WTC11 (cell line): ENCODE measurements around the gene RNF126.
"Not testable (repeated sequence)": the region's sequence is repeated elsewhere in the genome, so short reads cannot be mapped to it uniquely, and the experiment has no call there.

ENCODE experiments used
- AFF4 ChIP-seq: sonication (generic); formaldehyde crosslinking; IDR thresholded peaks from 2 replicates; pipeline ENCODE4 v1.8.1; 2023; ENCODE audit warnings: mild to moderate bottlenecking, missing genetic modification reagents, borderline replicate concordance
- ATF1 ChIP-seq: sonication (generic); formaldehyde crosslinking; IDR thresholded peaks from 2 replicates; pipeline ENCODE4 v1.8.1; 2023; ENCODE audit warnings: mild to moderate bottlenecking, moderate library complexity, missing genetic modification reagents
- CTCF ChIP-seq: fragments of 200-600 bp; IDR thresholded peaks from 2 replicates; pipeline ENCODE4 v1.8.0; 2022; ENCODE audit warnings: antibody characterized with exemption
- TEAD4 ChIP-seq: sonication (generic); formaldehyde crosslinking; IDR thresholded peaks from 2 replicates; pipeline ENCODE4 v1.8.0; 2022; ENCODE audit warnings: mild to moderate bottlenecking, missing genetic modification reagents
- ZNF423 ChIP-seq: fragments of 250-450 bp; sonication (Bioruptor Pico); IDR thresholded peaks from 2 replicates; pipeline ENCODE4 v2.1.2; 2022; ENCODE audit warnings: mild to moderate bottlenecking, moderate library complexity
- ZNF512 ChIP-seq: sonication (generic); formaldehyde crosslinking; IDR thresholded peaks from 2 replicates; pipeline ENCODE4 v1.8.1; 2022; ENCODE audit warnings: missing genetic modification reagents, borderline replicate concordance

GRCh38 chr19:698529-698928 lies 35.5 kb upstream of the RNF126 start:
- TF ChIP-seq AFF4 (CRISPR knock-in tag); ZNF512; ATF1 (CRISPR knock-in tag); TEAD4 (CRISPR knock-in tag); ZNF423; CTCF: not testable (repeated sequence)
